Activated naive CD8-positive, alpha-beta T cell treated with anti-CD3 and anti-CD28 coated beads, Interleukin-2, amount 50 U/mL, for 24 hours (primary cell): ENCODE data around the gene RNF157.

ENCODE experiments used
- ATAC-seq: fragments of 150-1000 bp; cut with Tn5 transposase; one replicate; pipeline ENCODE4 v1.10.0; 2021
- DNase-seq: peaks from one replicate; pipeline ENCODE4 v3.0.0; 2021
- H3K27ac Mint-ChIP-seq: one replicate; pipeline ENCODE4 v1.8.0; 2021; ENCODE audit warnings: mild to moderate bottlenecking, mixed read lengths
- H3K27me3 Mint-ChIP-seq: one replicate; pipeline ENCODE4 v1.8.0; 2021; ENCODE audit warnings: mixed read lengths
- H3K36me3 Mint-ChIP-seq: one replicate; pipeline ENCODE4 v1.8.0; 2021; ENCODE audit warnings: low read depth, mixed read lengths
- H3K4me1 Mint-ChIP-seq: one replicate; pipeline ENCODE4 v1.8.0; 2021; ENCODE audit warnings: mixed read lengths
- H3K4me3 Mint-ChIP-seq: one replicate; pipeline ENCODE4 v1.8.0; 2021; ENCODE audit warnings: mild to moderate bottlenecking, moderate library complexity, mixed read lengths
- H3K9me3 Mint-ChIP-seq: one replicate; pipeline ENCODE4 v1.8.0; 2021; ENCODE audit warnings: mixed read lengths

Gene RNF157

GRCh38 chr17:76160896-76161528, 79.3 kb downstream of the RNF157 start:
- Mint-ChIP-seq H3K36me3 (peaks cover 9% of the 10 kb centered on the region), H3K9me3 (no peaks in the 10 kb centered on the region), H3K4me1 (peaks cover 7% of the 10 kb centered on the region), H3K4me3 (no peak overlapping the region), H3K27ac (no peak overlapping the region), H3K27me3 (no peaks in the 10 kb centered on the region)
- ATAC-seq (no peak), DNase-seq (no peak)

- peaks cover 3% of the 10 kb centered on the region for H3K4me1 Mint-ChIP-seq
- ATAC-seq (no peak), DNase-seq (no peak)
- H3K4me3 Mint-ChIP-seq = no peak overlapping the region
- H3K27me3 Mint-ChIP-seq = no peaks in the 10 kb centered on the region
- H3K9me3 Mint-ChIP-seq = no peaks in the 10 kb centered on the region
- no peak overlapping the region for H3K27ac Mint-ChIP-seq
- H3K36me3 Mint-ChIP-seq = peaks cover 8% of the 10 kb centered on the region
Observed at GRCh38 chr17:76159157-76159556, 81.1 kb downstream of the RNF157 start.

GRCh38 chr17:76157759-76158158, 82.5 kb downstream of the RNF157 start:
- no peaks in the 10 kb centered on the region for H3K27me3 Mint-ChIP-seq
- peaks cover 15% of the 10 kb centered on the region for H3K4me1 Mint-ChIP-seq
- H3K4me3 Mint-ChIP-seq = no peak overlapping the region
- H3K36me3 Mint-ChIP-seq = peaks cover 8% of the 10 kb centered on the region
- no peak for DNase-seq
- ATAC-seq = no peak
- no peak overlapping the region for H3K27ac Mint-ChIP-seq
- no peaks in the 10 kb centered on the region for H3K9me3 Mint-ChIP-seq

- H3K4me1 Mint-ChIP-seq = peaks cover 27% of the 10 kb centered on the region
- H3K27ac Mint-ChIP-seq = no peak overlapping the region
- DNase-seq = no peak
- no peak for ATAC-seq
- no peaks in the 10 kb centered on the region for H3K27me3 Mint-ChIP-seq
- H3K9me3 Mint-ChIP-seq = no peaks in the 10 kb centered on the region
- H3K4me3 Mint-ChIP-seq = no peak overlapping the region
- peaks cover 15% of the 10 kb centered on the region for H3K36me3 Mint-ChIP-seq
Observed at GRCh38 chr17:76156662-76156991, 83.7 kb downstream of the RNF157 start.

GRCh38 chr17:76155988-76156661, 84.2 kb downstream of the RNF157 start:
- H3K27me3 Mint-ChIP-seq = no peaks in the 10 kb centered on the region
- H3K27ac Mint-ChIP-seq = no peak overlapping the region
- ATAC-seq (no peak), DNase-seq (no peak)
- peaks cover 16% of the 10 kb centered on the region for H3K36me3 Mint-ChIP-seq
- H3K4me3 Mint-ChIP-seq = no peak overlapping the region
- peaks cover 32% of the 10 kb centered on the region for H3K4me1 Mint-ChIP-seq
- no peaks in the 10 kb centered on the region for H3K9me3 Mint-ChIP-seq

GRCh38 chr17:76154936-76155845, 85.1 kb downstream of the RNF157 start:
- Mint-ChIP-seq H3K9me3 (no peaks in the 10 kb centered on the region), H3K36me3 (peaks cover 20% of the 10 kb centered on the region), H3K27ac (no peak overlapping the region), H3K4me1 (peaks cover 34% of the 10 kb centered on the region), H3K4me3 (no peak overlapping the region), H3K27me3 (no peaks in the 10 kb centered on the region)
- no peak for DNase-seq
- no peak for ATAC-seq

- no peak for ATAC-seq
- Mint-ChIP-seq H3K4me1 (peaks cover 34% of the 10 kb centered on the region), H3K27ac (peak overlapping the region; percentile 10), H3K4me3 (no peak overlapping the region), H3K36me3 (peaks cover 20% of the 10 kb centered on the region), H3K27me3 (no peaks in the 10 kb centered on the region), H3K9me3 (no peaks in the 10 kb centered on the region)
- DNase-seq = no peak
Observed at GRCh38 chr17:76154292-76154691, 86.0 kb downstream of the RNF157 start.

- peaks cover 21% of the 10 kb centered on the region for H3K36me3 Mint-ChIP-seq
Observed at GRCh38 chr17:76153640-76154039, 86.7 kb downstream of the RNF157 start.

GRCh38 chr17:76153202-76153601, 87.1 kb downstream of the RNF157 start:
- peaks cover 21% of the 10 kb centered on the region for H3K36me3 Mint-ChIP-seq
- H3K27ac Mint-ChIP-seq = peak overlapping the region; percentile 46

More at GRCh38 chr17:76153640-76154039, 86.7 kb downstream of the RNF157 start:
- Mint-ChIP-seq H3K27ac (no peak overlapping the region), H3K4me1 (peaks cover 36% of the 10 kb centered on the region), H3K9me3 (no peaks in the 10 kb centered on the region), H3K27me3 (no peaks in the 10 kb centered on the region), H3K4me3 (no peak overlapping the region)
- DNase-seq = no peak
- peak; percentile 24 for ATAC-seq

GRCh38 chr17:76152591-76152990, 87.7 kb downstream of the RNF157 start:
- no peaks in the 10 kb centered on the region for H3K9me3 Mint-ChIP-seq
- H3K36me3 Mint-ChIP-seq = peaks cover 21% of the 10 kb centered on the region
- H3K4me1 Mint-ChIP-seq = peaks cover 36% of the 10 kb centered on the region
- no peaks in the 10 kb centered on the region for H3K27me3 Mint-ChIP-seq
- no peak for ATAC-seq
- peak overlapping the region; percentile 46 for H3K27ac Mint-ChIP-seq
- no peak for DNase-seq
- no peak overlapping the region for H3K4me3 Mint-ChIP-seq

More at GRCh38 chr17:76153202-76153601, 87.1 kb downstream of the RNF157 start:
- DNase-seq (no peak), ATAC-seq (no peak)
- Mint-ChIP-seq H3K4me1 (peaks cover 36% of the 10 kb centered on the region), H3K4me3 (no peak overlapping the region), H3K9me3 (no peaks in the 10 kb centered on the region), H3K27me3 (no peaks in the 10 kb centered on the region)

- Mint-ChIP-seq H3K9me3 (no peaks in the 10 kb centered on the region), H3K4me3 (no peak overlapping the region), H3K36me3 (peaks cover 17% of the 10 kb centered on the region), H3K4me1 (peaks cover 38% of the 10 kb centered on the region), H3K27me3 (no peaks in the 10 kb centered on the region), H3K27ac (peak overlapping the region; percentile 46)
- ATAC-seq (no peak), DNase-seq (no peak)
Observed at GRCh38 chr17:76151896-76152454, 88.3 kb downstream of the RNF157 start.

- no peak overlapping the region for H3K27ac Mint-ChIP-seq
- DNase-seq (no peak), ATAC-seq (no peak)
- H3K27me3 Mint-ChIP-seq = no peaks in the 10 kb centered on the region
- H3K4me1 Mint-ChIP-seq = peaks cover 48% of the 10 kb centered on the region
- no peaks in the 10 kb centered on the region for H3K9me3 Mint-ChIP-seq
- H3K4me3 Mint-ChIP-seq = no peak overlapping the region
- peaks cover 17% of the 10 kb centered on the region for H3K36me3 Mint-ChIP-seq
Observed at GRCh38 chr17:76150712-76151622, 89.3 kb downstream of the RNF157 start.

- DNase-seq (no peak), ATAC-seq (no peak)
- Mint-ChIP-seq H3K4me1 (peaks cover 63% of the 10 kb centered on the region), H3K27me3 (no peaks in the 10 kb centered on the region), H3K9me3 (no peaks in the 10 kb centered on the region), H3K4me3 (no peak overlapping the region), H3K27ac (no peak overlapping the region), H3K36me3 (peaks cover 17% of the 10 kb centered on the region)
Observed at GRCh38 chr17:76149214-76149613, 91.1 kb downstream of the RNF157 start.

- Mint-ChIP-seq H3K9me3 (no peaks in the 10 kb centered on the region), H3K36me3 (peaks cover 16% of the 10 kb centered on the region), H3K27ac (no peak overlapping the region), H3K4me1 (peaks cover 65% of the 10 kb centered on the region), H3K4me3 (no peak overlapping the region), H3K27me3 (no peaks in the 10 kb centered on the region)
- ATAC-seq = no peak
- no peak for DNase-seq
Observed at GRCh38 chr17:76148015-76148326, 92.3 kb downstream of the RNF157 start.
